Caco-2 (cell line): ENCODE data around the gene ST8SIA5. TPM values are rescaled to one million over a fixed set of nuclear protein-coding genes. Genes with fewer than 3 reads are reported as not detected.

Source experiments
- BruUV-seq: library from RNA; stranded (reverse); fragments of 400-500 nt; replicated peaks from 2 replicates; lab custom pipeline; 2021; lab: Mats Ljungman, UMichigan
- CTCF ChIA-PET: fragments of 300-600 bp; sonication (Branson Sonifier 250); formaldehyde crosslinking; loops from one replicate; lab custom pipeline; 2022; ENCODE audit warnings: antibody characterized with exemption; lab: Charles Lee
- POLR2A ChIA-PET: fragments of 300-600 bp; sonication (Branson Sonifier 250); formaldehyde crosslinking; loops from one replicate; lab custom pipeline; 2022; ENCODE audit warnings: antibody characterized with exemption; lab: Charles Lee
- DNase-seq, 2 experiments: peaks; one replicate each; pipeline versions ENCODE4 v3.0.0 to v3.0.0-alpha.2; 2020 to 2022
- H3K27me3 ChIP-seq: replicated peaks from 2 replicates; pipeline ENCODE4 v1.6.0; 2011; ENCODE audit warnings: low read length; ENCODE audit not compliant: control insufficient read depth, insufficient read depth
- H3K36me3 ChIP-seq: 2 replicates; pipeline ENCODE4 v1.5.1; 2011; ENCODE audit warnings: low read length; ENCODE audit not compliant: control insufficient read depth, insufficient read depth
- H3K4me1 ChIP-seq: fragments of 250-450 bp; sonication (Bioruptor Pico); 2 replicates; pipeline ENCODE4 v1.5.1; 2020; ENCODE audit warnings: mild to moderate bottlenecking
- H3K4me3 ChIP-seq: 2 replicates; pipeline ENCODE4 v1.5.1; 2011; ENCODE audit warnings: low read depth, mild to moderate bottlenecking, control low read depth, low read length
- H3K9me3 ChIP-seq: fragments of 250-450 bp; sonication (Bioruptor Pico); 2 replicates; pipeline ENCODE4 v1.5.1; 2020; ENCODE audit warnings: mild to moderate bottlenecking, moderate library complexity
- H3K27ac Mint-ChIP-seq: one replicate; pipeline ENCODE4 v1.8.0; 2022; ENCODE audit warnings: mixed read lengths; ENCODE audit not compliant: unreplicated experiment
- H3K27me3 Mint-ChIP-seq: one replicate; pipeline ENCODE4 v1.8.0; 2022; ENCODE audit warnings: mixed read lengths; ENCODE audit not compliant: insufficient read depth, unreplicated experiment
- H3K36me3 Mint-ChIP-seq: one replicate; pipeline ENCODE4 v1.8.0; 2022; ENCODE audit warnings: mild to moderate bottlenecking, mixed read lengths; ENCODE audit not compliant: insufficient read depth, unreplicated experiment
- H3K4me1 Mint-ChIP-seq: one replicate; pipeline ENCODE4 v1.8.0; 2022; ENCODE audit warnings: low read depth, mixed read lengths; ENCODE audit not compliant: unreplicated experiment
- H3K4me3 Mint-ChIP-seq: one replicate; pipeline ENCODE4 v1.8.0; 2022; ENCODE audit warnings: mild to moderate bottlenecking, moderate library complexity, mixed read lengths; ENCODE audit not compliant: unreplicated experiment
- H3K9me3 Mint-ChIP-seq: one replicate; pipeline ENCODE4 v1.8.0; 2022; ENCODE audit warnings: mixed read lengths; ENCODE audit not compliant: unreplicated experiment
- intact Hi-C: fragments of 100-400 bp; cut with micrococcal nuclease; formaldehyde crosslinking; loops from one replicate; pipeline ENCODE4 v1.10.0; 2022; ENCODE audit not compliant: unreplicated experiment
- total RNA-seq: library from RNA; stranded (reverse); gene quantifications from 2 replicates; pipeline ENCODE4 v1.2.3, GENCODE V29; 2022
- TF ChIP-seq, protein P1 (sequence below), 2 experiments: fragments of 200-600 bp in 1 of 2; IDR thresholded peaks; 1 replicate in 1 of 2; 2 replicates in 1 of 2; pipeline versions ENCODE4 v1.5.1 to v1.8.0; 2011 to 2022; ENCODE audit warnings: antibody characterized with exemption in 1 of 2, control low read depth in 1 of 2, inconsistent platforms in 1 of 2, low read depth in 1 of 2, low read length in 1 of 2, mild to moderate bottlenecking in 1 of 2, moderate library complexity in 1 of 2; ENCODE audit not compliant: insufficient read depth in 1 of 2, severe bottlenecking in 1 of 2, unreplicated experiment in 1 of 2

The ST8SIA5 gene
- total RNA-seq, 1 experiment from 2014 or later, result not detected

DNA sequence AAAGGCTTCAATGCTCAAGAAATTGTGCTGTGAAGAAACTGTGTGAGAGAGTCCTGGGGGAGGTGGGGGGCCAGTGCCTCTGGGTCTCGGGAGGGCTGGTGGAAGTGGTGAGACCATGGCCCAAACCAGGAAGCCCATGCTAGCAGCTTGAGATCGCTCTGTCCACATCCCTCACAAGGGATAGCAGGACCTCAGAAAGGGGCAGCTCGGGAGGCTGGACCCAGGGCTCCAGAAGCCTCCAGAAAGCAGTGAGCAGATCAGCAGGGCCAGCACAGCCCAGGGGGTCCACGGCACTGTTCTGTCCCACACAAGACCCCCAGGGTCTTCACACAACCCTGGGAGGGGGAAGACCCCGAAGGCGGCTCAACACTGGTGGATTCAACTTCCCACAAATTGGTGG, 24.1 kb downstream of the ST8SIA5 start:
- Histone ChIP-seq H3K36me3 (no peaks in the 10 kb centered on the region), H3K27me3 (no peaks in the 10 kb centered on the region), H3K4me1 (no peaks in the 10 kb centered on the region), H3K4me3 (no peak overlapping the region), H3K9me3 (no peaks in the 10 kb centered on the region)
- H3K27me3 Mint-ChIP-seq, result peaks cover 6% of the 10 kb centered on the region
- DNase-seq, result no peak
- no peaks in the 10 kb centered on the region for H3K9me3 Mint-ChIP-seq
- CTCF ChIA-PET, result no interaction called here
- no peaks in the 10 kb centered on the region for H3K36me3 Mint-ChIP-seq
- TF ChIP-seq, protein P1, sequence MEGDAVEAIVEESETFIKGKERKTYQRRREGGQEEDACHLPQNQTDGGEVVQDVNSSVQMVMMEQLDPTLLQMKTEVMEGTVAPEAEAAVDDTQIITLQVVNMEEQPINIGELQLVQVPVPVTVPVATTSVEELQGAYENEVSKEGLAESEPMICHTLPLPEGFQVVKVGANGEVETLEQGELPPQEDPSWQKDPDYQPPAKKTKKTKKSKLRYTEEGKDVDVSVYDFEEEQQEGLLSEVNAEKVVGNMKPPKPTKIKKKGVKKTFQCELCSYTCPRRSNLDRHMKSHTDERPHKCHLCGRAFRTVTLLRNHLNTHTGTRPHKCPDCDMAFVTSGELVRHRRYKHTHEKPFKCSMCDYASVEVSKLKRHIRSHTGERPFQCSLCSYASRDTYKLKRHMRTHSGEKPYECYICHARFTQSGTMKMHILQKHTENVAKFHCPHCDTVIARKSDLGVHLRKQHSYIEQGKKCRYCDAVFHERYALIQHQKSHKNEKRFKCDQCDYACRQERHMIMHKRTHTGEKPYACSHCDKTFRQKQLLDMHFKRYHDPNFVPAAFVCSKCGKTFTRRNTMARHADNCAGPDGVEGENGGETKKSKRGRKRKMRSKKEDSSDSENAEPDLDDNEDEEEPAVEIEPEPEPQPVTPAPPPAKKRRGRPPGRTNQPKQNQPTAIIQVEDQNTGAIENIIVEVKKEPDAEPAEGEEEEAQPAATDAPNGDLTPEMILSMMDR (IDR thresholded peaks at IDR 0.05; ENCODE audit: insufficient read depth in 1 of 2, low read depth in 1 of 2, low read length in 1 of 2, severe bottlenecking in 1 of 2, unreplicated experiment in 1 of 2), result no peak
- no peak overlapping the region for H3K4me3 Mint-ChIP-seq
- H3K4me1 Mint-ChIP-seq, result no peaks in the 10 kb centered on the region
- intact Hi-C loops, result no loop called here
- H3K27ac Mint-ChIP-seq, result no peak overlapping the region
- no TSS peak for BruUV-seq
- POLR2A ChIA-PET, result no interaction called here

DNA sequence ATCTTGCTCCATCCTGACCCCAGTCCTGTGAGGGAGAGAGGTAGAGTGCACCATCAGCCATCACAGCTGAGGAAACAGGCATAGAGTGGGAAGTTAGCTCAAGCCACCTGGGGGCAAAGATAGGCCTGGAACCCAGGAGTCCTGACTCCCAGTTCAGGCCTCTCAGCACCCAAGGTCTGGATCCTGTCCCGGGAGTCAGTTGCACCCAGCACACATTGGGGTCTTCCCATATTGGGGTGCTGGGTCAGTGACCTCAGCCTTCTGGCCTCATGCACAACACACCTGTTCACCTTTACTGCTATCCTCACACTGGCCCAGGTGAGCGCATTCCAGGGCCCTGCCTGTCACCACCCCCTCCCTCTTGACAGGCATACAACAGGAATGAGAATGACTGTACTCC, 24.7 kb downstream of the ST8SIA5 start:
- no peak overlapping the region for H3K4me3 ChIP-seq
- BruUV-seq, result no TSS peak
- no peak overlapping the region for H3K27ac Mint-ChIP-seq
- ChIA-PET POLR2A (no interaction called here), CTCF (no interaction called here)
- H3K36me3 Mint-ChIP-seq, result no peaks in the 10 kb centered on the region
- no peaks in the 10 kb centered on the region for H3K9me3 Mint-ChIP-seq
- no peaks in the 10 kb centered on the region for H3K4me1 ChIP-seq
- no peak for DNase-seq
- no peaks in the 10 kb centered on the region for H3K27me3 ChIP-seq
- peaks cover 6% of the 10 kb centered on the region for H3K27me3 Mint-ChIP-seq
- H3K4me3 Mint-ChIP-seq, result no peak overlapping the region
- intact Hi-C loops, result no loop called here
- no peaks in the 10 kb centered on the region for H3K36me3 ChIP-seq
- H3K4me1 Mint-ChIP-seq, result no peaks in the 10 kb centered on the region
- H3K9me3 ChIP-seq, result no peaks in the 10 kb centered on the region
- TF ChIP-seq, protein P1 (IDR thresholded peaks at IDR 0.05; ENCODE audit: insufficient read depth in 1 of 2, low read depth in 1 of 2, low read length in 1 of 2, severe bottlenecking in 1 of 2, unreplicated experiment in 1 of 2), result no peak

DNA sequence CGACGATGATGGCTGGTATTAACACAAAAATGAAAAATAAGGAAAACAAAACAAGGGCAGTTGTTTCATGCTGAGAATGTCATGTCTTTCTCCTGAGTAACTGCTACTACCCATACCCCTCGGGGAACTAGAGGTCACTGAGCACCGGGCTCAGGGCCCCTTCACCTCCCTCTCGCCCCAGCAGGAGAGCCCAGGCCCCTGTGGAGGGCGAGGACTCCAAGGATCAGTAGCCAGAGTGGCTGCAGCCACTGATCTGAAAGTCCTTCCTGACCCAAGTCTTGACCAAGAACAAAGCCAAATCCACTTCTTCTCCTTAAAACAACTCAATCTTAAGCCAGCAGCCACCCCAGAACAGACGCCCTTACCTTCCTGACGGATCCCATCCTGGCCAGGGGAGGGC, 25.5 kb downstream of the ST8SIA5 start:
- BruUV-seq, result no TSS peak

More for the DNA sequence above, 25.5 kb downstream of the ST8SIA5 start:
- Histone ChIP-seq H3K4me1 (no peaks in the 10 kb centered on the region), H3K9me3 (no peaks in the 10 kb centered on the region), H3K4me3 (no peak overlapping the region), H3K27me3 (no peaks in the 10 kb centered on the region), H3K36me3 (no peaks in the 10 kb centered on the region)
- DNase-seq, result no peak
- Mint-ChIP-seq H3K27me3 (peaks cover 3% of the 10 kb centered on the region), H3K4me1 (no peaks in the 10 kb centered on the region), H3K4me3 (no peak overlapping the region), H3K9me3 (no peaks in the 10 kb centered on the region), H3K36me3 (no peaks in the 10 kb centered on the region), H3K27ac (no peak overlapping the region)
- ChIA-PET POLR2A (no interaction called here), CTCF (no interaction called here)
- intact Hi-C loops, result no loop called here
- TF ChIP-seq, protein P1 (IDR thresholded peaks at IDR 0.05; ENCODE audit: insufficient read depth in 1 of 2, low read depth in 1 of 2, low read length in 1 of 2, severe bottlenecking in 1 of 2, unreplicated experiment in 1 of 2), result no peak
